Measurements from ENCODE around the gene MRPS26. TPM values are rescaled to one million over a fixed set of nuclear protein-coding genes. Genes with fewer than 3 reads are reported as not detected.
A peak's percentile ranks its signal among the peaks of the same experiment; 100 is the strongest.

The MRPS26 gene
- total and polyA plus RNA-seq, 2 experiments from 2014 or later: 89.2 to 174 TPM

DNA sequence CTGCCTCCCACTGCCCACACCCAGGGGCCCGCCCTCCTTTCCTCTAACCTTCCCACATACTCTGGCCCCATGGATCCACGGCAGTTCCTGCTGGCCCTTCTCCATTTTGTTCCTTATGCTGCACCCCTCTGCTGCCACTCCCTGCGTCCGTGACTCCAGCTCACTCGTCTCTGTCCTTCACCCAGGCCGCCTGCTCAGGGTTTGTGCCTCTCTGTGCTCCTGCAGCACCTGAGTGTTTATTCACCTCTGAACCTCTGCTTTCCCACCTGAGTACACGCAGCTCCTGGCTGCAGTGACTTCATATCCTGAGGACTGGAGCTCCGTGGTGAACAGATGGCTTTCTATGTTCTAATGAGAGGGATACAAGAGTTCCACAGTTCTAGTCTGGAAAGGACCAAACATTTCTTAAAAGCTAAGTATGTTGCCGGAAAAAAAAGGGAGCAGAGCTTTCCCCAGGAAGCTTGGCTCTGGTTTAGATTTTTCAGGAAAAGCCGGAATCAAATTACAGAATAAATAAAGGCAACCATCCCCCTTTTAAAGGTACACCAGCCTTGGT, 3.9 kb upstream of the MRPS26 start:
- H3K79me2 ChIP-seq: peaks cover 6% of the 10 kb centered on the region
- no peak for DNase-seq (ENCODE audit: low spot score)
- no peaks in the 10 kb centered on the region for H3K36me3 ChIP-seq (replicated peaks; ENCODE audit: insufficient read depth, low read depth)
- peak overlapping the region; percentile 85 for H3K27ac ChIP-seq
- H3K4me3 ChIP-seq: no peak overlapping the region
- H3K27me3 ChIP-seq: no peaks in the 10 kb centered on the region
- peaks cover 20% of the 10 kb centered on the region for H3K4me1 ChIP-seq (ENCODE audit: insufficient read depth)
- H3K9me2 ChIP-seq (replicated peaks; ENCODE audit: insufficient read depth): no peaks in the 10 kb centered on the region
- WGBS (ENCODE audit: low lambda C conversion rate, missing lambda C conversion rate): 40% methylated on average over 10 of the region's 10 CpGs
- no peak overlapping the region for H2AFZ ChIP-seq
- H3K9me3 ChIP-seq (ENCODE audit: low read depth): no peaks in the 10 kb centered on the region
- H3K4me2 ChIP-seq: peak overlapping the region; percentile 68
- TF ChIP-seq, protein P1, sequence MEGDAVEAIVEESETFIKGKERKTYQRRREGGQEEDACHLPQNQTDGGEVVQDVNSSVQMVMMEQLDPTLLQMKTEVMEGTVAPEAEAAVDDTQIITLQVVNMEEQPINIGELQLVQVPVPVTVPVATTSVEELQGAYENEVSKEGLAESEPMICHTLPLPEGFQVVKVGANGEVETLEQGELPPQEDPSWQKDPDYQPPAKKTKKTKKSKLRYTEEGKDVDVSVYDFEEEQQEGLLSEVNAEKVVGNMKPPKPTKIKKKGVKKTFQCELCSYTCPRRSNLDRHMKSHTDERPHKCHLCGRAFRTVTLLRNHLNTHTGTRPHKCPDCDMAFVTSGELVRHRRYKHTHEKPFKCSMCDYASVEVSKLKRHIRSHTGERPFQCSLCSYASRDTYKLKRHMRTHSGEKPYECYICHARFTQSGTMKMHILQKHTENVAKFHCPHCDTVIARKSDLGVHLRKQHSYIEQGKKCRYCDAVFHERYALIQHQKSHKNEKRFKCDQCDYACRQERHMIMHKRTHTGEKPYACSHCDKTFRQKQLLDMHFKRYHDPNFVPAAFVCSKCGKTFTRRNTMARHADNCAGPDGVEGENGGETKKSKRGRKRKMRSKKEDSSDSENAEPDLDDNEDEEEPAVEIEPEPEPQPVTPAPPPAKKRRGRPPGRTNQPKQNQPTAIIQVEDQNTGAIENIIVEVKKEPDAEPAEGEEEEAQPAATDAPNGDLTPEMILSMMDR (IDR thresholded peaks at IDR 0.05; ENCODE audit: poor library complexity): no peak
- no peak for TF ChIP-seq EZH2 (IDR thresholded peaks at IDR 0.05; ENCODE audit: borderline replicate concordance)
- TF ChIP-seq EZH2phosphoT487 (IDR thresholded peaks at IDR 0.05; ENCODE audit: low read depth, severe bottlenecking, unreplicated experiment): no peak
- no peaks in the 10 kb centered on the region for H4K20me1 ChIP-seq (ENCODE audit: insufficient read depth, poor library complexity, severe bottlenecking)

DNA sequence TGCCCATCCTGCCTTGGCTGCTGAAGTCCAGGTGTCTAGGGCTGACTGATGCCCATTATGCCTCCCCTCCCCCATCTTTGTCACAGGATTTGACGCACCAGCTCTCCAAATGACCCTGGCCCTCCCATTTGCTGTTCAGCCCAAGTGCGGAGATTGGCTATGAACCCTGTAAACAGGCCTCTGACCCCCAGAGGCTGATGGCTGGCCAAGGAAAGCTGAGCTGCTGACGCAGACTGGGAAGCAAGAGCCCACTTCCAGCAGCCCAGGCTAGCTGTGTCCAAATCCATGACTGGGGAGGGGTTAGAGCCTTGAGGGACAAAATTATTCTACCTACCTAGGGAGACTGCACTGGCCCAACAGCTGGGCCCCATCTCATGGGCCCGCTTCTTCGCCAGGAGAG, 3.2 kb upstream of the MRPS26 start:
- no peak overlapping the region for H2AFZ ChIP-seq
- DNase-seq (ENCODE audit: low spot score): no peak
- peaks cover 13% of the 10 kb centered on the region for H3K79me2 ChIP-seq
- H3K36me3 ChIP-seq (replicated peaks; ENCODE audit: insufficient read depth, low read depth): no peaks in the 10 kb centered on the region
- peak overlapping the region; percentile 85 for H3K27ac ChIP-seq
- no peaks in the 10 kb centered on the region for H4K20me1 ChIP-seq (ENCODE audit: insufficient read depth, poor library complexity, severe bottlenecking)
- H3K4me1 ChIP-seq (ENCODE audit: insufficient read depth): peaks cover 26% of the 10 kb centered on the region
- H3K9me3 ChIP-seq (ENCODE audit: low read depth): no peaks in the 10 kb centered on the region
- H3K27me3 ChIP-seq: no peaks in the 10 kb centered on the region
- TF ChIP-seq, protein P1 (IDR thresholded peaks at IDR 0.05; ENCODE audit: poor library complexity): no peak
- TF ChIP-seq EZH2 (IDR thresholded peaks at IDR 0.05; ENCODE audit: borderline replicate concordance): no peak
- no peak for TF ChIP-seq EZH2phosphoT487 (IDR thresholded peaks at IDR 0.05; ENCODE audit: low read depth, severe bottlenecking, unreplicated experiment)
- H3K4me2 ChIP-seq: no peak overlapping the region
- no peaks in the 10 kb centered on the region for H3K9me2 ChIP-seq (replicated peaks; ENCODE audit: insufficient read depth)
- no peak overlapping the region for H3K4me3 ChIP-seq
- 88% methylated on average over 5 of the region's 5 CpGs for WGBS (ENCODE audit: low lambda C conversion rate, missing lambda C conversion rate)

DNA sequence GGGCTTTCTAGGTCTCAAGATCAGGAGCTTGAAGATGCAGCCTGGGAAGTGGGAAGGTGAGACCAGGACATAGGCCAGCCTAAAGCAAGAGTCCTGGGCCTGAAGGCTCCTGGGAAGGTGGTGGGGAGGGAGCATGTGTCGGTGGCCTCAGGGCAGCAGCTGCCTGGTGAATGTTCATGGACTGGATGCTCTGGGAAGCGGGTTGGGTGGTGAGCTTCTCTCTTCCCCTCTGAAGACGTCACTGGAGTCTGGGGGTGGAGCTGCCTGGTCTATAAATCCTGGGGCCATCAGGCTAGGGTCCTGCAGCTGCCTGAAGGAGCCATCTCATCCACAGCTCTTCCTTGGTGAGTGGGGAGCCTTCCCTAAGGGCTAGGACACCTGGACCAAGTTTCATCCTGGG, 2.5 kb upstream of the MRPS26 start, which contains the start of gene GNRH2:
TSS of gene GNRH2 (plus strand) at position 301 of the 400 bp plus-strand sequence. CDS start 793 bp downstream, outside the sequence.
- peak within 1 kb of the TSS; percentile 85 for H3K27ac ChIP-seq
- WGBS (ENCODE audit: low lambda C conversion rate, missing lambda C conversion rate): 88% methylated on average over 2 of the region's 3 CpGs
- TF ChIP-seq, protein P1 (IDR thresholded peaks at IDR 0.05; ENCODE audit: poor library complexity): no peak
- TF ChIP-seq EZH2phosphoT487 (IDR thresholded peaks at IDR 0.05; ENCODE audit: low read depth, severe bottlenecking, unreplicated experiment) (no peak), EZH2 (IDR thresholded peaks at IDR 0.05; ENCODE audit: borderline replicate concordance) (no peak)

More for the DNA sequence above, 2.5 kb upstream of the MRPS26 start, which contains the start of gene GNRH2:
- no peak for DNase-seq (ENCODE audit: low spot score)
- H3K4me3 ChIP-seq: no peak within 1 kb of the TSS
- H3K36me3 ChIP-seq (replicated peaks; ENCODE audit: insufficient read depth, low read depth): no peaks in the 10 kb centered on the region
- no peaks in the 10 kb centered on the region for H3K9me2 ChIP-seq (replicated peaks; ENCODE audit: insufficient read depth)
- H3K79me2 ChIP-seq: peaks cover 18% of the 10 kb centered on the region
- no peaks in the 10 kb centered on the region for H4K20me1 ChIP-seq (ENCODE audit: insufficient read depth, poor library complexity, severe bottlenecking)
- H2AFZ ChIP-seq: no peak within 1 kb of the TSS
- H3K4me1 ChIP-seq (ENCODE audit: insufficient read depth): peaks cover 23% of the 10 kb centered on the region
- H3K4me2 ChIP-seq: no peak within 1 kb of the TSS
- H3K9me3 ChIP-seq (ENCODE audit: low read depth): no peaks in the 10 kb centered on the region
- no peaks in the 10 kb centered on the region for H3K27me3 ChIP-seq

Measured in hepatocyte (in vitro differentiated cells).